Skin epidermis (tissue), 12 donors: ENCODE results near the gene NUMB.

Source experiments
- H3K27ac ChIP-seq, 21 experiments: fragments of 200-600 bp; sonication (generic) in 11 of 21; one replicate each; pipeline ENCODE4 v1.5.0; 2020; ENCODE audit warnings: mild to moderate bottlenecking in 3 of 21, inconsistent platforms in 2 of 21, moderate library complexity in 2 of 21
- H3K4me3 ChIP-seq, 7 experiments: fragments of 200-600 bp; sonication (generic) in 2 of 7; one replicate each; pipeline ENCODE4 v1.5.0; 2020; ENCODE audit warnings: inconsistent platforms in 2 of 7, mild to moderate bottlenecking in 2 of 7, moderate library complexity in 1 of 7

The NUMB gene

GRCh38 chr14:73458183-73458976 is at the start of gene NUMB:
Gene NUMB, minus strand, starts transcription at chr14:73458546. Its CDS starts 102,795 bp downstream, at chr14:73355751.
- Histone ChIP-seq H3K4me3 (peak within 1 kb of the TSS; percentile 84 to 99 (median 95)), H3K27ac (peak within 1 kb of the TSS; percentile 79 to 99 (median 95))

GRCh38 chr14:73503648-73504047 is 45.3 kb upstream of the NUMB start:
- Histone ChIP-seq H3K27ac (no peak overlapping the region), H3K4me3 (no peak overlapping the region)

GRCh38 chr14:73502017-73502619 is 43.8 kb upstream of the NUMB start:
- H3K27ac ChIP-seq = no peak overlapping the region
- H3K4me3 ChIP-seq = no peak overlapping the region

GRCh38 chr14:73500360-73500759 is 42.0 kb upstream of the NUMB start:
- no peak overlapping the region for H3K4me3 ChIP-seq

GRCh38 chr14:73494593-73494992 is 36.2 kb upstream of the NUMB start:
- Histone ChIP-seq H3K27ac (no peak overlapping the region), H3K4me3 (no peak overlapping the region)

More at GRCh38 chr14:73500360-73500759, 42.0 kb upstream of the NUMB start:
- H3K27ac ChIP-seq = no peak overlapping the region

GRCh38 chr14:73492670-73493069 is 34.3 kb upstream of the NUMB start:
- Histone ChIP-seq H3K4me3 (peak overlapping the region in 2 of 7 experiments; percentile 83 to 86), H3K27ac (no peak overlapping the region)

GRCh38 chr14:73492043-73492552 is 33.8 kb upstream of the NUMB start:
- H3K4me3 ChIP-seq = peak overlapping the region; percentile 63 to 86 (median 83)
- peak overlapping the region in 7 of 21 experiments; percentile 73 to 91 (median 85) for H3K27ac ChIP-seq

- peak overlapping the region; percentile 63 to 94 (median 85) for H3K27ac ChIP-seq
- peak overlapping the region; percentile 63 to 86 (median 83) for H3K4me3 ChIP-seq
Measured at GRCh38 chr14:73491256-73492042, 33.1 kb upstream of the NUMB start.

- Histone ChIP-seq H3K4me3 (no peak overlapping the region), H3K27ac (peak overlapping the region in 1 of 21 experiments; percentile 13)
Measured at GRCh38 chr14:73489481-73490175, 31.3 kb upstream of the NUMB start.

GRCh38 chr14:73478684-73479083 is 20.3 kb upstream of the NUMB start:
- H3K27ac ChIP-seq = peak overlapping the region in 1 of 21 experiments; percentile 68
- no peak overlapping the region for H3K4me3 ChIP-seq

- Histone ChIP-seq H3K4me3 (no peak overlapping the region), H3K27ac (peak overlapping the region in 10 of 21 experiments; percentile 20 to 78 (median 34))
Measured at GRCh38 chr14:73477618-73478266, 19.4 kb upstream of the NUMB start.

GRCh38 chr14:73476451-73476931 is 18.1 kb upstream of the NUMB start:
- no peak overlapping the region for H3K4me3 ChIP-seq
- H3K27ac ChIP-seq = peak overlapping the region in 1 of 21 experiments; percentile 73

- no peak overlapping the region for H3K4me3 ChIP-seq
- no peak overlapping the region for H3K27ac ChIP-seq
Measured at GRCh38 chr14:73474952-73475351, 16.6 kb upstream of the NUMB start.

- no peak overlapping the region for H3K4me3 ChIP-seq
- no peak overlapping the region for H3K27ac ChIP-seq
Measured at GRCh38 chr14:73472185-73473114, 14.1 kb upstream of the NUMB start.

- Histone ChIP-seq H3K4me3 (no peak overlapping the region), H3K27ac (no peak overlapping the region)
Measured at GRCh38 chr14:73471582-73472184, 13.3 kb upstream of the NUMB start.

- no peak overlapping the region for H3K4me3 ChIP-seq
- no peak overlapping the region for H3K27ac ChIP-seq
Measured at GRCh38 chr14:73468828-73469375, 10.6 kb upstream of the NUMB start.

GRCh38 chr14:73467800-73468199 is 9.5 kb upstream of the NUMB start:
- Histone ChIP-seq H3K27ac (peak overlapping the region in 3 of 21 experiments; percentile 34 to 49 (median 37)), H3K4me3 (no peak overlapping the region)
